GM21390 (cell line): ENCODE measurements around the gene C1QTNF8.

ENCODE experiments used
- ATAC-seq: cut with Tn5 transposase; IDR thresholded peaks from one replicate; pipeline ENCODE4 v1.9.1; 2021; ENCODE audit not compliant: unreplicated experiment

Gene C1QTNF8

GRCh38 chr16:1096169-1097082 is at the start of gene C1QTNF8:
C1QTNF8 (minus strand) TSS chr16:1096244; CDS start chr16:1094922, 1,322 bp downstream.
- no peak for ATAC-seq

- ATAC-seq, result no peak
Measured at GRCh38 chr16:1145383-1146100, 49.5 kb upstream of the C1QTNF8 start.

- no peak for ATAC-seq
Measured at GRCh38 chr16:1144476-1145382, 48.7 kb upstream of the C1QTNF8 start.

- no peak for ATAC-seq
Measured at GRCh38 chr16:1143761-1144450, 47.9 kb upstream of the C1QTNF8 start.

- ATAC-seq, result no peak
Measured at GRCh38 chr16:1142911-1143310, 46.9 kb upstream of the C1QTNF8 start.

GRCh38 chr16:1141716-1142115 is 45.7 kb upstream of the C1QTNF8 start:
- no peak for ATAC-seq

- ATAC-seq, result no peak
Measured at GRCh38 chr16:1141191-1141590, 45.1 kb upstream of the C1QTNF8 start.

GRCh38 chr16:1140582-1141162 is 44.6 kb upstream of the C1QTNF8 start:
- ATAC-seq, result no peak

GRCh38 chr16:1137604-1138003 is 41.6 kb upstream of the C1QTNF8 start:
- ATAC-seq, result no peak

GRCh38 chr16:1135459-1135825 is 39.4 kb upstream of the C1QTNF8 start:
- no peak for ATAC-seq

GRCh38 chr16:1134776-1135458 is 38.9 kb upstream of the C1QTNF8 start:
- no peak for ATAC-seq

GRCh38 chr16:1133810-1134520 is 37.9 kb upstream of the C1QTNF8 start:
- no peak for ATAC-seq

- no peak for ATAC-seq
Measured at GRCh38 chr16:1133271-1133670, 37.2 kb upstream of the C1QTNF8 start.

GRCh38 chr16:1132431-1132830 is 36.4 kb upstream of the C1QTNF8 start:
- no peak for ATAC-seq

GRCh38 chr16:1131378-1131994 is 35.4 kb upstream of the C1QTNF8 start:
- ATAC-seq, result no peak

GRCh38 chr16:1130382-1130781 is 34.3 kb upstream of the C1QTNF8 start:
- no peak for ATAC-seq

GRCh38 chr16:1129106-1129960 is 33.3 kb upstream of the C1QTNF8 start:
- ATAC-seq, result no peak
